Esophagus muscularis mucosa (tissue), 4 donors: ENCODE data around the gene CPLX1. TPM values are rescaled to one million over a fixed set of nuclear protein-coding genes. Genes with fewer than 3 reads are reported as not detected.
A peak's percentile ranks its signal among the peaks of the same experiment; 100 is the strongest.

Source experiments
- DNase-seq: peaks from one replicate; pipeline ENCODE4 v3.0.0-alpha.2; 2017; ENCODE audit errors: extremely low spot score
- H3K27ac ChIP-seq, 4 donors: fragments of 200-600 bp; sonication (generic); replicated peaks in 1 of 4; 1 replicate in 3 of 4; 2 replicates in 1 of 4; pipeline ENCODE4 v1.5.1; 2016 to 2019; ENCODE audit warnings: mild to moderate bottlenecking in 1 of 4
- H3K27me3 ChIP-seq, 4 donors: fragments of 200-600 bp; sonication (generic); one replicate each; pipeline versions ENCODE4 v1.5.1 to v1.6.0; 2016 to 2019
- H3K36me3 ChIP-seq, 4 donors: fragments of 200-600 bp; sonication (generic); one replicate each; pipeline ENCODE4 v1.5.1; 2016 to 2019
- H3K4me1 ChIP-seq, 4 donors: fragments of 200-600 bp; sonication (generic); one replicate each; pipeline ENCODE4 v1.5.1; 2016 to 2019
- H3K4me3 ChIP-seq, 4 donors: fragments of 200-600 bp; sonication (generic); 1 replicate in 2 of 4; 2 replicates in 2 of 4; pipeline ENCODE4 v1.5.1; 2016 to 2019; ENCODE audit warnings: mild to moderate bottlenecking in 4 of 4, moderate library complexity in 1 of 4
- H3K9me3 ChIP-seq, 4 donors: fragments of 200-600 bp; sonication (generic); 1 replicate in 3 of 4; 2 replicates in 1 of 4; pipeline ENCODE4 v1.5.1; 2016 to 2019
- EP300 ChIP-seq: sonication (generic); formaldehyde crosslinking; IDR thresholded peaks from one replicate; pipeline ENCODE4 v1.6.1; 2017; ENCODE audit warnings: antibody characterized with exemption
- POLR2A ChIP-seq: fragments of 450-650 bp; IDR thresholded peaks from one replicate; pipeline ENCODE4 v1.6.1; 2017; ENCODE audit warnings: antibody characterized with exemption, moderate library complexity, mild to moderate bottlenecking, low read depth
- POLR2AphosphoS5 ChIP-seq, 2 donors: sonication (generic); formaldehyde crosslinking; IDR thresholded peaks; one replicate each; pipeline ENCODE4 v1.6.1; 2017; ENCODE audit warnings: antibody characterized with exemption in 2 of 2
- WGBS: methylation state at CpG from one replicate; pipeline ENCODE4 v1.1.5; 2018; 5-methylcytosine and 5-hydroxymethylcytosine counted together
- intact Hi-C: fragments of 100-400 bp; cut with DNase I; formaldehyde crosslinking; loops from one replicate; pipeline ENCODE4 v1.15.1; 2023
- total RNA-seq, 4 donors: library from RNA; depleted of rRNA; stranded (reverse); fragments of >200 nt; gene quantifications; one replicate each; pipeline versions ENCODE4 v1.1.0 to v1.2.1, GENCODE V29; 2016
- TF ChIP-seq, protein P1 (sequence below), 3 experiments: fragments of 200-600 bp in 2 of 3; fragments of 450-650 bp in 1 of 3; sonication (generic) in 2 of 3; IDR thresholded peaks; one replicate each; pipeline ENCODE4 v1.5.1; 2017 to 2019; ENCODE audit warnings: antibody characterized with exemption in 3 of 3, mild to moderate bottlenecking in 2 of 3, moderate library complexity in 1 of 3

CPLX1 gene
- total RNA-seq, 4 donors from 2014 or later, result 1.1 to 1.6 (median 1.3) TPM

GRCh38 chr4:749698-750666, 75.9 kb downstream of the CPLX1 start:
- peaks cover 8 to 53% (median 49%) of the 10 kb centered on the region in 4 donors for H3K36me3 ChIP-seq
- no peaks in the 10 kb centered on the region for H3K9me3 ChIP-seq
- no peak for DNase-seq
- WGBS, result 81% methylated on average over 20 of the region's 20 CpGs
- TF ChIP-seq POLR2AphosphoS5 (IDR thresholded peaks at IDR 0.05) (peak in 1 of 2 donors; percentile 35), POLR2A (no peak)
- H3K27me3 ChIP-seq, result no peaks in the 10 kb centered on the region
- intact Hi-C loops, result no loop called here
- peaks cover 8 to 22% (median 15%) of the 10 kb centered on the region in 4 donors for H3K4me1 ChIP-seq
- no peak overlapping the region for H3K4me3 ChIP-seq
- peak overlapping the region in 3 of 4 donors; percentile 48 to 71 (median 52) for H3K27ac ChIP-seq

DNA sequence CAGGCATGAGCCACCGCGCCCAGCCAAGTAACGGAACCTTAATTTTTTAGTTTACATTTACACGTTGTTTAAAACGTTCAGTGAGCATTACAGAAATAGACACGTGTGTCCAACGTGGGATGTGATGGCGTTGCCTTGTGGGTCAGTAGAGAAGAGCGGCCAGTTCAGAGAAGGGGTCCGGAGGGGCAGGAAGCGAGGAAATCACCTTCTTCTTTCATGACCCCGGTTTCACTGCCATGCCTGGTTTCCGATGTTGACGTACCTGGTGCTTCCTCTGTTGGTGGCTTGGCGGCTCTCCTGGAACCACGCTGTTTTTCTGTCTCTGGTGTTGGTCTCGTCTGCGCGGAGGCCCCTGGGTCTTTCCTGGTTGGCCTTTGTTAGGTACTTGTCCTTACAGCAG, 77.5 kb downstream of the CPLX1 start:
- H3K36me3 ChIP-seq, result peaks cover 8 to 53% (median 46%) of the 10 kb centered on the region in 4 donors
- DNase-seq, result no peak
- intact Hi-C loops, result no loop called here
- no peaks in the 10 kb centered on the region for H3K27me3 ChIP-seq
- no peak overlapping the region for H3K27ac ChIP-seq
- H3K9me3 ChIP-seq, result no peaks in the 10 kb centered on the region
- peaks cover 8 to 22% (median 15%) of the 10 kb centered on the region in 4 donors for H3K4me1 ChIP-seq
- TF ChIP-seq, protein P1, sequence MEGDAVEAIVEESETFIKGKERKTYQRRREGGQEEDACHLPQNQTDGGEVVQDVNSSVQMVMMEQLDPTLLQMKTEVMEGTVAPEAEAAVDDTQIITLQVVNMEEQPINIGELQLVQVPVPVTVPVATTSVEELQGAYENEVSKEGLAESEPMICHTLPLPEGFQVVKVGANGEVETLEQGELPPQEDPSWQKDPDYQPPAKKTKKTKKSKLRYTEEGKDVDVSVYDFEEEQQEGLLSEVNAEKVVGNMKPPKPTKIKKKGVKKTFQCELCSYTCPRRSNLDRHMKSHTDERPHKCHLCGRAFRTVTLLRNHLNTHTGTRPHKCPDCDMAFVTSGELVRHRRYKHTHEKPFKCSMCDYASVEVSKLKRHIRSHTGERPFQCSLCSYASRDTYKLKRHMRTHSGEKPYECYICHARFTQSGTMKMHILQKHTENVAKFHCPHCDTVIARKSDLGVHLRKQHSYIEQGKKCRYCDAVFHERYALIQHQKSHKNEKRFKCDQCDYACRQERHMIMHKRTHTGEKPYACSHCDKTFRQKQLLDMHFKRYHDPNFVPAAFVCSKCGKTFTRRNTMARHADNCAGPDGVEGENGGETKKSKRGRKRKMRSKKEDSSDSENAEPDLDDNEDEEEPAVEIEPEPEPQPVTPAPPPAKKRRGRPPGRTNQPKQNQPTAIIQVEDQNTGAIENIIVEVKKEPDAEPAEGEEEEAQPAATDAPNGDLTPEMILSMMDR (IDR thresholded peaks at IDR 0.05), result no peak
- TF ChIP-seq POLR2A (no peak), POLR2AphosphoS5 (IDR thresholded peaks at IDR 0.05) (no peak), EP300 (no peak)
- 90% methylated on average over 19 of the region's 19 CpGs for WGBS
- no peak overlapping the region for H3K4me3 ChIP-seq

DNA sequence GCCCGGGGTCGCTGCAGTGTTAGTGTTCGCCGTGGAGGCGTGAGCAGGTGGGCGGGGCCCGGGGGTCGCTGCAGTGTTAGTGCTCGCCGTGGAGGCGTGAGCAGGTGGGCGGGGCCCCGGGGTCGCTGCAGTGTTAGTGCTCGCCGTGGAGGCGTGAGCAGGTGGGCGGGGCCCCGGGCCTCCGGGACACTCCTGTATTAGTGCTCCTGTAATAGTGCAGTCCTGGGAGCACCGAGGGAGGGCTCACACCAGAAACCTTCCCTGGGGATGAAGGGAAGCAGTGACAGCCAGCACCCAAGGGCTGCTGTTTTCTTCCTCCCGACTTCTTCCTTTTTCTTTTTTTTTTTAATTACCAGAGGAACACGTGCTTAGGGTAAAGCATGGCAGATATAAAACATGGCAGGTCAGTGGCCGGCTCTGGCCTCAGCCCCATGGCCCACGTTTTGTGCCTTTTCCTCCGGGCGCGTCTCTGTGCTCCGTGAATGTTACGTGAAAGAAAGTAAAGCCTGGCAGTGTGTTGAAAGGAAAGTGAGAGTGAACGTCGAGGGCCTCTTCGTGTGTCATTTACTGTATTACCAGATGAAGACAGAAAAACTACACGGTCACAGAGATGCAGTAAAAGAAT, 78.3 kb downstream of the CPLX1 start:
- Histone ChIP-seq H3K27ac (no peak overlapping the region), H3K9me3 (no peaks in the 10 kb centered on the region), H3K4me1 (peaks cover 8 to 22% (median 17%) of the 10 kb centered on the region in 4 donors), H3K4me3 (no peak overlapping the region), H3K36me3 (peaks cover 3 to 48% (median 42%) of the 10 kb centered on the region in 4 donors), H3K27me3 (no peaks in the 10 kb centered on the region)
- TF ChIP-seq, protein P1 (IDR thresholded peaks at IDR 0.05), result no peak
- TF ChIP-seq EP300 (no peak), POLR2A (no peak), POLR2AphosphoS5 (IDR thresholded peaks at IDR 0.05) (no peak)
- no peak for DNase-seq
- 95% methylated on average over 23 of the region's 34 CpGs for WGBS
- intact Hi-C loops, result no loop called here

GRCh38 chr4:744212-744841, 81.6 kb downstream of the CPLX1 start:
- intact Hi-C loops, result no loop called here
- TF ChIP-seq EP300, result no peak
- TF ChIP-seq POLR2AphosphoS5 (IDR thresholded peaks at IDR 0.05), result no peak
- TF ChIP-seq, protein P1 (IDR thresholded peaks at IDR 0.05), result no peak
- no peak for TF ChIP-seq POLR2A
- Histone ChIP-seq H3K27me3 (no peaks in the 10 kb centered on the region), H3K4me3 (no peak overlapping the region), H3K27ac (no peak overlapping the region), H3K4me1 (peaks cover 0 to 6% (median 1%) of the 10 kb centered on the region in 4 donors), H3K36me3 (peaks cover 4 to 60% (median 46%) of the 10 kb centered on the region in 4 donors), H3K9me3 (no peaks in the 10 kb centered on the region)
- 90% methylated on average over 33 of the region's 44 CpGs for WGBS
- no peak for DNase-seq
